Activated CD8-positive, alpha-beta T cell treated with anti-CD3 and anti-CD28 coated beads for 36 hours (primary cell): ENCODE data around the gene AIPL1. TPM values are rescaled to one million over a fixed set of nuclear protein-coding genes. Genes with fewer than 3 reads are reported as not detected.

ENCODE experiments used
- ATAC-seq: fragments of 200-7000 bp; cut with Tn5 transposase; one replicate; pipeline ENCODE4 v1.10.0; 2021; ENCODE audit warnings: mild to moderate bottlenecking, moderate library complexity
- CTCF ChIA-PET: fragments of 350-600 bp; sonication (Branson Sonifier 250); formaldehyde crosslinking; loops from one replicate; lab custom pipeline; 2021; ENCODE audit warnings: antibody characterized with exemption; lab: Charles Lee
- POLR2A ChIA-PET: fragments of 350-600 bp; sonication (Branson Sonifier 250); formaldehyde crosslinking; loops from one replicate; lab custom pipeline; 2021; ENCODE audit warnings: antibody characterized with exemption; lab: Charles Lee
- DNase-seq: peaks from one replicate; pipeline ENCODE4 v3.0.0-alpha.2; 2020
- H3K27ac Mint-ChIP-seq: one replicate; pipeline ENCODE4 v1.8.0; 2021; ENCODE audit warnings: mild to moderate bottlenecking, mixed read lengths
- H3K27me3 Mint-ChIP-seq: one replicate; pipeline ENCODE4 v1.8.0; 2021; ENCODE audit warnings: mixed read lengths
- H3K36me3 Mint-ChIP-seq: one replicate; pipeline ENCODE4 v1.8.0; 2021; ENCODE audit warnings: low read depth, mixed read lengths
- H3K4me1 Mint-ChIP-seq: one replicate; pipeline ENCODE4 v1.8.0; 2021; ENCODE audit warnings: low read depth, mixed read lengths
- H3K4me3 Mint-ChIP-seq: one replicate; pipeline ENCODE4 v1.8.0; 2021; ENCODE audit warnings: mild to moderate bottlenecking, moderate library complexity, mixed read lengths
- H3K9me3 Mint-ChIP-seq: one replicate; pipeline ENCODE4 v1.8.0; 2021; ENCODE audit warnings: mixed read lengths
- intact Hi-C: fragments of 100-400 bp; cut with micrococcal nuclease; formaldehyde crosslinking; loops from one replicate; pipeline ENCODE4 v1.10.0; 2022
- total RNA-seq, 2 experiments: library from RNA; stranded (reverse); gene quantifications; one replicate each; pipeline ENCODE4 v1.2.3, GENCODE V29; 2021
- TF ChIP-seq, protein P1 (sequence below): fragments of 200-600 bp; IDR thresholded peaks from one replicate; pipeline ENCODE4 v1.8.0; 2022; ENCODE audit warnings: antibody characterized with exemption, mild to moderate bottlenecking

Gene AIPL1
- total RNA-seq, 2 experiments from 2014 or later, result not detected

- DNase-seq, result no peak
- Mint-ChIP-seq H3K9me3 (no peaks in the 10 kb centered on the region), H3K27me3 (peaks cover 19% of the 10 kb centered on the region), H3K4me3 (no peak overlapping the region), H3K36me3 (no peaks in the 10 kb centered on the region), H3K27ac (no peak overlapping the region), H3K4me1 (no peaks in the 10 kb centered on the region)
- POLR2A ChIA-PET, result interaction anchor here (1.1 kb wide), 1 partner anchor 9 kb away, joined by 3 read pairs; no protein-coding TSS in a partner anchor
- no peak for ATAC-seq
- CTCF ChIA-PET, result no interaction called here
- TF ChIP-seq, protein P1, sequence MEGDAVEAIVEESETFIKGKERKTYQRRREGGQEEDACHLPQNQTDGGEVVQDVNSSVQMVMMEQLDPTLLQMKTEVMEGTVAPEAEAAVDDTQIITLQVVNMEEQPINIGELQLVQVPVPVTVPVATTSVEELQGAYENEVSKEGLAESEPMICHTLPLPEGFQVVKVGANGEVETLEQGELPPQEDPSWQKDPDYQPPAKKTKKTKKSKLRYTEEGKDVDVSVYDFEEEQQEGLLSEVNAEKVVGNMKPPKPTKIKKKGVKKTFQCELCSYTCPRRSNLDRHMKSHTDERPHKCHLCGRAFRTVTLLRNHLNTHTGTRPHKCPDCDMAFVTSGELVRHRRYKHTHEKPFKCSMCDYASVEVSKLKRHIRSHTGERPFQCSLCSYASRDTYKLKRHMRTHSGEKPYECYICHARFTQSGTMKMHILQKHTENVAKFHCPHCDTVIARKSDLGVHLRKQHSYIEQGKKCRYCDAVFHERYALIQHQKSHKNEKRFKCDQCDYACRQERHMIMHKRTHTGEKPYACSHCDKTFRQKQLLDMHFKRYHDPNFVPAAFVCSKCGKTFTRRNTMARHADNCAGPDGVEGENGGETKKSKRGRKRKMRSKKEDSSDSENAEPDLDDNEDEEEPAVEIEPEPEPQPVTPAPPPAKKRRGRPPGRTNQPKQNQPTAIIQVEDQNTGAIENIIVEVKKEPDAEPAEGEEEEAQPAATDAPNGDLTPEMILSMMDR, result no peak
- intact Hi-C loops, result no loop called here
These were observed 32.7 kb downstream of the AIPL1 start for GRCh38 chr17:6402258-6402657.

DNA sequence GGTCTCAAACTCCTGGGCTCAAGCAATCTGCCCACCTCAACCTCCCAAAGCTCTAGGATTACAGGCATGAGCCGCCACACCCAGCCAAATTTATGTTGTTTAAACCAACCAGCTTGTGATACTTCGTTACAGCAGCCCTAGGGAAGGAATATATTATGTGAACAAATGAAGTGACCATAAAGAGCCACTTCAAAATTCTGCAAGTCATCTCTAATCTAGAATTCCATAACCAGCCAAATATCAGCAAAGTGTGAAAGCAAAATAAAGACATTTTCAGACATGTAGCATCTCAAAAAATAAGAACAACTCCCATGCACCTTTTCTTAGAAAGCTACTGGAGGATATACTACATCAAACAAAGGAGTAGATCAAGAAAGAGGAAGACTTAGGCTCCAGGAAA lies 36.0 kb downstream of the AIPL1 start:
- no peaks in the 10 kb centered on the region for H3K36me3 Mint-ChIP-seq
- CTCF ChIA-PET, result no interaction called here
- no peak overlapping the region for H3K27ac Mint-ChIP-seq
- no peak for DNase-seq
- POLR2A ChIA-PET, result no interaction called here
- no peak overlapping the region for H3K4me3 Mint-ChIP-seq
- no peaks in the 10 kb centered on the region for H3K9me3 Mint-ChIP-seq
- H3K27me3 Mint-ChIP-seq, result peaks cover 20% of the 10 kb centered on the region
- no peaks in the 10 kb centered on the region for H3K4me1 Mint-ChIP-seq
- TF ChIP-seq, protein P1, result no peak
- intact Hi-C loops, result no loop called here
- no peak for ATAC-seq

DNA sequence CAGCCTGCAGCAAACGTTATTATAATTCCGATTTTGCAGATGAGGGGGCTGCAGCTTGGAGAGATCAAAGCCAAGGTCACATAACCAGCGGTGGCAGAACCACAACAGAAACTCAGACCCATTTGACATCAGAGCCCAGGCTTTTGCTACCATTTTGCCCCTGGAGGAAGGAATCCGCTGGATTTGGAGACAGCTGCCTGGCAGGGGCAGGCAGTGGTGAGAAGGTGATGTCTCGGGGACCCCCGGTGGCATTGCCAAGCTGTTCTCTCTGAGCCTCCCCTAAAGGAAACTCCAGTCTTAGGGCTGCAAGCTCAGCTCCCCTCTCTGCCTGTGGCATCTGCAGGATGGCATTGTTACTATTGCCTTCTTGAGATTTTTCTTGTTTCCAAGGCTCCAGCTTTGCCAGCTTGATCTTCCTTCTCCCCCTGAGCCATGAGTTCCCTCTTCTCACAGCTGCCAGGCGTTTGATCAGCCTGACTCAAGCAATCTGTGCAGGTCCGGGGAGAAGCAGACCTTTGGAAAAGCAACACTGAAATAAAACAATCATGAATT lies 40.8 kb downstream of the AIPL1 start:
- no peak for ATAC-seq
- Mint-ChIP-seq H3K27me3 (peaks cover 24% of the 10 kb centered on the region), H3K4me3 (no peak overlapping the region), H3K36me3 (no peaks in the 10 kb centered on the region), H3K9me3 (no peaks in the 10 kb centered on the region), H3K4me1 (no peaks in the 10 kb centered on the region), H3K27ac (no peak overlapping the region)
- POLR2A ChIA-PET, result no interaction called here
- intact Hi-C loops, result no loop called here
- TF ChIP-seq, protein P1, result no peak
- no peak for DNase-seq
- CTCF ChIA-PET, result no interaction called here

- Mint-ChIP-seq H3K27ac (no peak overlapping the region), H3K27me3 (peaks cover 24% of the 10 kb centered on the region), H3K4me1 (no peaks in the 10 kb centered on the region), H3K9me3 (no peaks in the 10 kb centered on the region), H3K36me3 (no peaks in the 10 kb centered on the region), H3K4me3 (no peak overlapping the region)
- ATAC-seq (no peak), DNase-seq (no peak)
- POLR2A ChIA-PET, result no interaction called here
- TF ChIP-seq, protein P1, result no peak
- intact Hi-C loops, result no loop called here
- CTCF ChIA-PET, result interaction anchor here (1.2 kb wide), 1 partner anchor 79 kb away, joined by 3 read pairs; no protein-coding TSS in a partner anchor
These were observed 41.5 kb downstream of the AIPL1 start for GRCh38 chr17:6393351-6393952.

DNA sequence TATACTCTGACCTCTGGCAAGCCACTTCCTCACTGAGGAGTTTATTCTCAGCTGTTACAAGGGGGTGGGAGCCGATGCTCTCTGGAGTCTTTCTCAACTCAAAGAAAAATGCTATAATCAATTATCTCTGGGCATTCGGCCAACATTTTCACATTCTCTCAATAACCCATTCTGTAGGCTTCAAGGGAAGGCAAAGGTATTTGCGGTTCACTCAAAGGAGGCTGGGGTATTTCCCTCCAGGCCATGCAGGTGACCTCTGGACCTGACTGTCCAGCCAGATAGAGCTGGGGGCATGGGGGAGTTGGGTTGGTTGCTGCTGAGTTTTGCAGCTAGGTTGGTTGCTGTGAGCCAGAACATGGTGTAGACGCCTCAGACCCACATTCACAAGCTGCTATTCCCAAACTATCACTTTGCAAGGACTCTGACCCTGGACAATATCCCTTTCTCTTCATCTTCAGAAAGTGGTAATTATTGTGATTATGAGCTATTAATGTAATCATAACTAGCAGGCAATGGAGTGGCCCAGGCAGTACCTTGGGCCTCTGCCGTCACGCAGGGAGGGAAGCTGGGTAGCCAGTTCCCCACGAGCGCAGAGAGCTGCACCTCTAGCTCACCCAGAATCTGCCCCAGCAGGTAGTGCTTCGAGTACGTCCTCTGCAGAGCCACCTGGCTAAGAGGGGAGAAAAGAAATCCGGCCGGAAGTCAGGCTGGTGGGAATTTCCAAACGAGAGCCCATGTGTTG lies 42.1 kb downstream of the AIPL1 start:
- TF ChIP-seq, protein P1, result no peak
- CTCF ChIA-PET, result interaction anchor here (1.2 kb wide), 1 partner anchor 79 kb away, joined by 3 read pairs; no protein-coding TSS in a partner anchor
- no peaks in the 10 kb centered on the region for H3K4me1 Mint-ChIP-seq
- DNase-seq (no peak), ATAC-seq (no peak)
- no peak overlapping the region for H3K4me3 Mint-ChIP-seq
- H3K27me3 Mint-ChIP-seq, result peaks cover 22% of the 10 kb centered on the region
- intact Hi-C loops, result no loop called here
- no peaks in the 10 kb centered on the region for H3K36me3 Mint-ChIP-seq
- H3K9me3 Mint-ChIP-seq, result no peaks in the 10 kb centered on the region
- H3K27ac Mint-ChIP-seq, result no peak overlapping the region
- POLR2A ChIA-PET, result no interaction called here
